HL-60 (cell line): ENCODE results near the gene RPS16.

ENCODE experiments used
- DNase-seq, 2 experiments: peaks; one replicate each; pipeline ENCODE4 v3.0.0-alpha.2; 2010 to 2020; ENCODE audit warnings: low read depth in 1 of 2, low spot score in 1 of 2
- H3K27ac ChIP-seq: fragments of 250-450 bp; sonication (Bioruptor Pico); replicated peaks from 2 replicates; pipeline ENCODE4 v1.5.1; 2020; ENCODE audit warnings: mild to moderate bottlenecking, moderate library complexity
- H3K27me3 ChIP-seq: fragments of 250-450 bp; sonication (Bioruptor Pico); 2 replicates; pipeline ENCODE4 v1.5.1; 2021; ENCODE audit warnings: mild to moderate bottlenecking, moderate library complexity; ENCODE audit not compliant: insufficient read depth, poor library complexity, severe bottlenecking
- H3K4me3 ChIP-seq: replicated peaks from 2 replicates; pipeline ENCODE4 v1.5.1; 2011; ENCODE audit warnings: mild to moderate bottlenecking, control low read depth, low read length; ENCODE audit not compliant: insufficient read depth
- CTCF ChIP-seq: IDR thresholded peaks from one replicate; pipeline ENCODE4 v1.5.1; 2011; ENCODE audit warnings: low read length, control low read depth, inconsistent platforms; ENCODE audit not compliant: insufficient read depth
- GABPA ChIP-seq: IDR thresholded peaks from 2 replicates; pipeline ENCODE4 v1.6.1; 2012; ENCODE audit warnings: low read depth
- POLR2AphosphoS5 ChIP-seq: IDR thresholded peaks from 2 replicates; pipeline ENCODE4 v1.6.1; 2012; ENCODE audit warnings: low read depth
- REST ChIP-seq: IDR thresholded peaks from 2 replicates; pipeline ENCODE4 v1.6.1; 2012; ENCODE audit warnings: low read depth; ENCODE audit not compliant: insufficient replicate concordance
- SPI1 ChIP-seq: IDR thresholded peaks from 2 replicates; pipeline ENCODE4 v1.6.1; 2012; ENCODE audit warnings: low read depth, mild to moderate bottlenecking, borderline replicate concordance

RPS16 gene

GRCh38 chr19:39430675-39431593 lies 4.8 kb downstream of the RPS16 start:
- peak overlapping the region; percentile 60 for H3K27ac ChIP-seq
- DNase-seq = peak; percentile 74 to 90
- no peaks in the 10 kb centered on the region for H3K27me3 ChIP-seq
- peak overlapping the region; percentile 10; the same call in 1 of the 2 replicates for H3K4me3 ChIP-seq
- no peak for TF ChIP-seq GABPA
- no peak for TF ChIP-seq CTCF
- peak; percentile 28; the same call in 1 of the 2 replicates for TF ChIP-seq SPI1
- peak; percentile 72; the same call in 1 of the 2 replicates for TF ChIP-seq POLR2AphosphoS5
- no peak for TF ChIP-seq REST

GRCh38 chr19:39428283-39429112 lies 7.3 kb downstream of the RPS16 start:
- no peak overlapping the region for H3K27ac ChIP-seq
- no peak for DNase-seq

More at GRCh38 chr19:39428283-39429112, 7.3 kb downstream of the RPS16 start:
- TF ChIP-seq GABPA (no peak), REST (no peak), POLR2AphosphoS5 (no peak), CTCF (no peak), SPI1 (no peak)
- Histone ChIP-seq H3K4me3 (no peak overlapping the region), H3K27me3 (no peaks in the 10 kb centered on the region)
